ENCODE data around the gene NFKBIZ.

Gene NFKBIZ

GRCh38 chr3:101825904-101826445 is 23.3 kb upstream of the NFKBIZ start:
- no peak for DNase-seq (ENCODE audit: low read depth in 2 of 2, low spot score in 1 of 2)

GRCh38 chr3:101827211-101828174 is 21.8 kb upstream of the NFKBIZ start:
- DNase-seq (ENCODE audit: low read depth in 2 of 2, low spot score in 1 of 2) = peak; percentile 66 to 78

- DNase-seq (ENCODE audit: low read depth in 2 of 2, low spot score in 1 of 2) = no peak
Observed at GRCh38 chr3:101828276-101828675, 21.0 kb upstream of the NFKBIZ start.

GRCh38 chr3:101828691-101829436 is 20.4 kb upstream of the NFKBIZ start:
- peak in 1 of 2 donors; percentile 26 for DNase-seq (ENCODE audit: low read depth in 2 of 2, low spot score in 1 of 2)

GRCh38 chr3:101829437-101829830 is 19.9 kb upstream of the NFKBIZ start:
- no peak for DNase-seq (ENCODE audit: low read depth in 2 of 2, low spot score in 1 of 2)

GRCh38 chr3:101829874-101830273 is 19.4 kb upstream of the NFKBIZ start:
- no peak for DNase-seq (ENCODE audit: low read depth in 2 of 2, low spot score in 1 of 2)

GRCh38 chr3:101833446-101833974 is 15.8 kb upstream of the NFKBIZ start:
- no peak for DNase-seq (ENCODE audit: low read depth in 2 of 2, low spot score in 1 of 2)

- DNase-seq (ENCODE audit: low read depth in 2 of 2, low spot score in 1 of 2) = no peak
Observed at GRCh38 chr3:101835676-101836075, 13.6 kb upstream of the NFKBIZ start.

- no peak for DNase-seq (ENCODE audit: low read depth in 2 of 2, low spot score in 1 of 2)
Observed at GRCh38 chr3:101836160-101836559, 13.2 kb upstream of the NFKBIZ start.

- no peak for DNase-seq (ENCODE audit: low read depth in 2 of 2, low spot score in 1 of 2)
Observed at GRCh38 chr3:101836652-101837598, 12.4 kb upstream of the NFKBIZ start.

- no peak for DNase-seq (ENCODE audit: low read depth in 2 of 2, low spot score in 1 of 2)
Observed at GRCh38 chr3:101838691-101839090, 10.6 kb upstream of the NFKBIZ start.

- DNase-seq (ENCODE audit: low read depth in 2 of 2, low spot score in 1 of 2) = no peak
Observed at GRCh38 chr3:101840066-101840465, 9.2 kb upstream of the NFKBIZ start.

GRCh38 chr3:101842245-101842934 is 6.9 kb upstream of the NFKBIZ start:
- DNase-seq (ENCODE audit: low read depth in 2 of 2, low spot score in 1 of 2) = no peak

GRCh38 chr3:101842935-101843330 is 6.4 kb upstream of the NFKBIZ start:
- no peak for DNase-seq (ENCODE audit: low read depth in 2 of 2, low spot score in 1 of 2)

GRCh38 chr3:101845425-101845824 is 3.9 kb upstream of the NFKBIZ start:
- DNase-seq (ENCODE audit: low read depth in 2 of 2, low spot score in 1 of 2) = no peak

GRCh38 chr3:101846709-101847108 is 2.6 kb upstream of the NFKBIZ start:
- DNase-seq (ENCODE audit: low read depth in 2 of 2, low spot score in 1 of 2) = no peak

GRCh38 chr3:101847328-101847727 is 2.0 kb upstream of the NFKBIZ start:
- no peak for DNase-seq (ENCODE audit: low read depth in 2 of 2, low spot score in 1 of 2)

- DNase-seq (ENCODE audit: low read depth in 2 of 2, low spot score in 1 of 2) = no peak
Observed at GRCh38 chr3:101848326-101848725, 988 bp upstream of the NFKBIZ start.

- DNase-seq (ENCODE audit: low read depth in 2 of 2, low spot score in 1 of 2) = peak; percentile 18 to 27
Observed at GRCh38 chr3:101849714-101850245, 466 bp downstream of the NFKBIZ start.

All from stimulated activated CD8-positive, alpha-beta memory T cell treated with anti-CD3 and anti-CD28 coated beads, Interleukin-4, amount 100 ng/mL, for 4 hours (primary cell).